GM06990 (cell line): Measurements from ENCODE around the gene PTTG1.

Experiments used
- DNase-seq: peaks from one replicate; pipeline ENCODE4 v3.0.0-alpha.2; 2011; ENCODE audit not compliant: insufficient read length; ENCODE audit errors: extremely low read depth
- H3K27me3 ChIP-seq: replicated peaks from 2 replicates; pipeline ENCODE4 v1.6.0; 2011; ENCODE audit warnings: low read length; ENCODE audit not compliant: control insufficient read depth, insufficient read depth
- H3K36me3 ChIP-seq: 2 replicates; pipeline ENCODE4 v1.5.1; 2011; ENCODE audit warnings: low read length; ENCODE audit not compliant: control insufficient read depth, insufficient read depth
- H3K4me3 ChIP-seq: replicated peaks from 2 replicates; pipeline ENCODE4 v1.5.1; 2011; ENCODE audit warnings: low read depth, mild to moderate bottlenecking, control low read depth, low read length
- CTCF ChIP-seq: IDR thresholded peaks from 2 replicates; pipeline ENCODE4 v1.5.1; 2011; ENCODE audit warnings: low read length, control low read depth, mild to moderate bottlenecking, inconsistent platforms; ENCODE audit not compliant: insufficient read depth, poor library complexity, severe bottlenecking

Gene PTTG1

GRCh38 chr5:160418561-160419457 lies 2.8 kb upstream of the PTTG1 start, which contains the start of gene SLU7:
Gene SLU7 (minus strand): TSS chr5:160419081. CDS start chr5:160415294, 3,787 bp downstream.
- Histone ChIP-seq H3K27me3 (no peaks in the 10 kb centered on the region), H3K4me3 (peak within 1 kb of the TSS; percentile 100), H3K36me3 (no peaks in the 10 kb centered on the region)
- TF ChIP-seq CTCF: no peak
- DNase-seq: peak; percentile 95

- no peak for DNase-seq
- no peaks in the 10 kb centered on the region for H3K36me3 ChIP-seq
- peak overlapping the region; percentile 100 for H3K4me3 ChIP-seq
- TF ChIP-seq CTCF: no peak
- H3K27me3 ChIP-seq: no peaks in the 10 kb centered on the region
Measured at GRCh38 chr5:160419458-160420330, 2.0 kb upstream of the PTTG1 start.

DNA sequence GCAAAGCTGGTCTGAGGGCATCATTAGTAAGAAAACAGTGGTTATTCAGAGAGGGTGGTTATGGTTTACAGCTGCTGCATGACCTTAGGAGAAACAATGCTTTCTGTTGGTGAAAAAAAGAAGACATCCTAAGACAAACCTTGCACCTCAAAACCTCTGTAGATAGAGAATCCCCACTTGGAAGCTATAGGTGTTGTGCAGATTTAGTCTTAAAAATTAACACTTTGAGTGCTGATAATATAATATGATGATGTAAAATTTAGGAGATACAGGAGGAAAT lies 1.4 kb upstream of the PTTG1 start:
- Histone ChIP-seq H3K36me3 (no peaks in the 10 kb centered on the region), H3K27me3 (no peaks in the 10 kb centered on the region), H3K4me3 (no peak overlapping the region)
- no peak for DNase-seq
- no peak for TF ChIP-seq CTCF

DNA sequence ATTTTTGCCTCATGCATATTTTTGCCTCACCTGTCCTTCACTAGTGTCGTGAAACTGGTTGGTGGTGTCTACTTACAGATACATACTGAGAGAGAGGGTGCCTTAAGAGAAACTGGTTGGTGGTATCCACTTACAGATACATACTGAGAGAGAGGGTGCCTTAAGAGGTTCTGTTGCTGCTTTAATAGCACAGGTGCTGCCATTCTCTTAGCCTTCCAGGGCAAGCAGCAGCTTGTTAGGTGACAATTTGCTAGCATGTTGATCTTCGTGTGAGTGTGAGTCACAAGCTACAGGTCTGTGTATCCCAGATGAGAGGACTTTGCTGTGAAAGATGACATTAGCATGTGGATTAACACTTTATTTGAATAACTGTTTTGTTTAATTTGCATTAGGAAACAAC lies 1.4 kb downstream of the PTTG1 start:
- DNase-seq: no peak
- Histone ChIP-seq H3K36me3 (peaks cover 3% of the 10 kb centered on the region; the same call in 1 of the 2 replicates), H3K4me3 (peak overlapping the region; percentile 87), H3K27me3 (no peaks in the 10 kb centered on the region)
- no peak for TF ChIP-seq CTCF

- no peak overlapping the region for H3K4me3 ChIP-seq
- TF ChIP-seq CTCF: no peak
- H3K27me3 ChIP-seq: no peaks in the 10 kb centered on the region
- DNase-seq: no peak
- peaks cover 4% of the 10 kb centered on the region for H3K36me3 ChIP-seq
Measured at GRCh38 chr5:160427607-160428006, 6.0 kb downstream of the PTTG1 start.
